Natural killer cell (primary cell): Measurements from ENCODE around the gene OSTM1. TPM values are rescaled to one million over a fixed set of nuclear protein-coding genes. Genes with fewer than 3 reads are reported as not detected.

ENCODE experiments used
- ATAC-seq, 3 donors: fragments of 150-1000 bp in 2 of 3; fragments of 200-7000 bp in 1 of 3; cut with Tn5 transposase; 1 replicate in 1 of 3; 2 replicates in 2 of 3; pipeline ENCODE4 v1.10.0; 2021; ENCODE audit warnings: mild to moderate bottlenecking in 2 of 3, moderate library complexity in 2 of 3
- DNase-seq, 2 donors: peaks; one replicate each; pipeline versions ENCODE4 v3.0.0 to v3.0.0-alpha.2; 2013 to 2021; ENCODE audit warnings: mixed read lengths in 1 of 2
- H3K27ac ChIP-seq: one replicate; pipeline ENCODE4 v1.5.1; 2013; ENCODE audit warnings: mild to moderate bottlenecking, low read length
- H3K27me3 ChIP-seq: one replicate; pipeline ENCODE4 v1.6.1; 2013; ENCODE audit warnings: low read length; ENCODE audit not compliant: control insufficient read depth, insufficient read depth
- H3K36me3 ChIP-seq: one replicate; pipeline ENCODE4 v1.6.1; 2013; ENCODE audit warnings: low read length; ENCODE audit not compliant: control insufficient read depth, insufficient read depth
- H3K4me1 ChIP-seq: one replicate; pipeline ENCODE4 v1.6.1; 2013; ENCODE audit warnings: low read length; ENCODE audit not compliant: control insufficient read depth, insufficient read depth
- H3K4me3 ChIP-seq: one replicate; pipeline ENCODE4 v1.5.1; 2013; ENCODE audit warnings: low read length
- H3K9me3 ChIP-seq: one replicate; pipeline ENCODE4 v1.6.1; 2013; ENCODE audit warnings: low read length; ENCODE audit not compliant: control insufficient read depth, insufficient read depth
- H3K27ac Mint-ChIP-seq, 2 donors: one replicate each; pipeline ENCODE4 v1.8.0; 2022; ENCODE audit warnings: mild to moderate bottlenecking in 2 of 2, mixed read lengths in 2 of 2, moderate library complexity in 1 of 2
- H3K27me3 Mint-ChIP-seq, 2 donors: one replicate each; pipeline ENCODE4 v1.8.0; 2022; ENCODE audit warnings: low read depth in 2 of 2, mixed read lengths in 2 of 2
- H3K36me3 Mint-ChIP-seq: one replicate; pipeline ENCODE4 v1.8.0; 2022; ENCODE audit warnings: mixed read lengths
- H3K4me1 Mint-ChIP-seq, 2 donors: one replicate each; pipeline ENCODE4 v1.8.0; 2022; ENCODE audit warnings: mixed read lengths in 2 of 2
- H3K4me3 Mint-ChIP-seq: one replicate; pipeline ENCODE4 v1.8.0; 2022; ENCODE audit warnings: mild to moderate bottlenecking, moderate library complexity, mixed read lengths
- H3K9me3 Mint-ChIP-seq, 2 donors: one replicate each; pipeline ENCODE4 v1.8.0; 2022; ENCODE audit warnings: mixed read lengths in 2 of 2
- WGBS: methylation state at CpG from one replicate; pipeline ENCODE4 v1.1.7; 2013; ENCODE audit warnings: missing lambda C conversion rate; ENCODE audit not compliant: insufficient coverage; 5-methylcytosine and 5-hydroxymethylcytosine counted together
- intact Hi-C: fragments of 100-400 bp; cut with micrococcal nuclease; formaldehyde crosslinking; loops from one replicate; pipeline ENCODE4 v1.14.2; 2022
- total RNA-seq, 4 donors: library from RNA; stranded (reverse); fragments of 120-200 nt in 1 of 4; gene quantifications; one replicate each; pipeline versions ENCODE4 v1.2.3 to v1.2.4, GENCODE V29; 2013 to 2022
- TF ChIP-seq, protein P1 (sequence below): fragments of 200-600 bp; IDR thresholded peaks from one replicate; pipeline ENCODE4 v1.8.0; 2022; ENCODE audit warnings: antibody characterized with exemption

Gene OSTM1
- total RNA-seq, 3 donors from 2014 or later (not counting 1 experiment from before 2014, with no cell fraction given) = 39.2 to 56.9 (median 49.1) TPM

DNA sequence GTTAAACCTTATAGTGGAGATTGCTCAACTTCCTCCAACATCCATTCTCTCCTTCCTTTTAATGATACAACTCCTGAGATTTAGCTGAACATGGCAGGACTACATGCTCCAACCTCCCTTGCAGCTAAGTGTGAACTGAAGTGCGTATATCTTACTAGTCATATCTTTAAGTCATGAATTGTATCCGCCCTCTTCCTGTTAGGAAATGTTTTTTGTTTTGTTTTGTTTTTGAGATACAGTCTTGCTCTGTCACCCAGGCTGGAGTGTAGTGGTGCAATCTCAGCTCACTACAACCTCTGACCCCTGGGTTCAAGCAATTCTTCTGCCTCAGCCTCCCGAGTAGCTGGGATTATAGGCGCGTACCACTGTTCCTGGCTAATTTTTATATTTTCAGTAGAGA lies 8.8 kb upstream of the OSTM1 start:
- H3K27me3 Mint-ChIP-seq = peaks cover 31 to 41% of the 10 kb centered on the region in 2 donors
- H3K9me3 Mint-ChIP-seq = no peaks in the 10 kb centered on the region
- no peak overlapping the region for H3K27ac ChIP-seq
- H3K4me1 Mint-ChIP-seq = no peaks in the 10 kb centered on the region
- DNase-seq = no peak
- H3K4me3 Mint-ChIP-seq = no peak overlapping the region
- peaks cover 6% of the 10 kb centered on the region for H3K27me3 ChIP-seq
- no peak overlapping the region for H3K27ac Mint-ChIP-seq
- no peak for ATAC-seq
- no peaks in the 10 kb centered on the region for H3K4me1 ChIP-seq
- no peaks in the 10 kb centered on the region for H3K36me3 Mint-ChIP-seq
- TF ChIP-seq, protein P1, sequence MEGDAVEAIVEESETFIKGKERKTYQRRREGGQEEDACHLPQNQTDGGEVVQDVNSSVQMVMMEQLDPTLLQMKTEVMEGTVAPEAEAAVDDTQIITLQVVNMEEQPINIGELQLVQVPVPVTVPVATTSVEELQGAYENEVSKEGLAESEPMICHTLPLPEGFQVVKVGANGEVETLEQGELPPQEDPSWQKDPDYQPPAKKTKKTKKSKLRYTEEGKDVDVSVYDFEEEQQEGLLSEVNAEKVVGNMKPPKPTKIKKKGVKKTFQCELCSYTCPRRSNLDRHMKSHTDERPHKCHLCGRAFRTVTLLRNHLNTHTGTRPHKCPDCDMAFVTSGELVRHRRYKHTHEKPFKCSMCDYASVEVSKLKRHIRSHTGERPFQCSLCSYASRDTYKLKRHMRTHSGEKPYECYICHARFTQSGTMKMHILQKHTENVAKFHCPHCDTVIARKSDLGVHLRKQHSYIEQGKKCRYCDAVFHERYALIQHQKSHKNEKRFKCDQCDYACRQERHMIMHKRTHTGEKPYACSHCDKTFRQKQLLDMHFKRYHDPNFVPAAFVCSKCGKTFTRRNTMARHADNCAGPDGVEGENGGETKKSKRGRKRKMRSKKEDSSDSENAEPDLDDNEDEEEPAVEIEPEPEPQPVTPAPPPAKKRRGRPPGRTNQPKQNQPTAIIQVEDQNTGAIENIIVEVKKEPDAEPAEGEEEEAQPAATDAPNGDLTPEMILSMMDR = no peak
- no peak overlapping the region for H3K4me3 ChIP-seq
- H3K36me3 ChIP-seq = no peaks in the 10 kb centered on the region
- intact Hi-C loops = no loop called here
- H3K9me3 ChIP-seq = no peaks in the 10 kb centered on the region
- 88% methylated on average over 4 of the region's 5 CpGs for WGBS

DNA sequence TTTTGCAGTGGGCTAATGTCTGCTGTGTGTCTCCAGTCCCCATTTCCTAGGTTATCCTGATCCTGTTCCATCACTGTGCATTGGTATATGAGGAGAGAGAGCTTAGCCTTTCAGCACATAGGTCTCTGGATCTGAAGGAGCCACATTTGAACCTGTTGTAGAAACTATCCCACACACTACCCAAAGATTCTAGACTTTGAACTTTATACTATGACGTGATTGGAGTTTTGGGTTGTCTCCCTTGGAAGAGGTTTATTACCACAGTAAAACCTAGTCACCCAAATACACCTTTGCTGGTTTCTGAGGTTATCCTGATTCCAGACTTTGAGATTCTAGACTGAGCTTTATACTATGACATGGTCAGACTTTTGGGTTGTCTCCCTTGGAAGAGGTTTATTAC lies 8.0 kb upstream of the OSTM1 start:
- Mint-ChIP-seq H3K4me1 (no peaks in the 10 kb centered on the region), H3K27me3 (peaks cover 31 to 45% of the 10 kb centered on the region in 2 donors), H3K9me3 (no peaks in the 10 kb centered on the region), H3K4me3 (no peak overlapping the region), H3K27ac (no peak overlapping the region), H3K36me3 (no peaks in the 10 kb centered on the region)
- Histone ChIP-seq H3K27ac (no peak overlapping the region), H3K4me3 (no peak overlapping the region), H3K9me3 (no peaks in the 10 kb centered on the region), H3K27me3 (peaks cover 6% of the 10 kb centered on the region), H3K36me3 (no peaks in the 10 kb centered on the region), H3K4me1 (no peaks in the 10 kb centered on the region)
- no peak for ATAC-seq
- no CpG with 5 or more reads among the region's 1 CpG for WGBS
- TF ChIP-seq, protein P1 = no peak
- DNase-seq = no peak
- intact Hi-C loops = no loop called here

DNA sequence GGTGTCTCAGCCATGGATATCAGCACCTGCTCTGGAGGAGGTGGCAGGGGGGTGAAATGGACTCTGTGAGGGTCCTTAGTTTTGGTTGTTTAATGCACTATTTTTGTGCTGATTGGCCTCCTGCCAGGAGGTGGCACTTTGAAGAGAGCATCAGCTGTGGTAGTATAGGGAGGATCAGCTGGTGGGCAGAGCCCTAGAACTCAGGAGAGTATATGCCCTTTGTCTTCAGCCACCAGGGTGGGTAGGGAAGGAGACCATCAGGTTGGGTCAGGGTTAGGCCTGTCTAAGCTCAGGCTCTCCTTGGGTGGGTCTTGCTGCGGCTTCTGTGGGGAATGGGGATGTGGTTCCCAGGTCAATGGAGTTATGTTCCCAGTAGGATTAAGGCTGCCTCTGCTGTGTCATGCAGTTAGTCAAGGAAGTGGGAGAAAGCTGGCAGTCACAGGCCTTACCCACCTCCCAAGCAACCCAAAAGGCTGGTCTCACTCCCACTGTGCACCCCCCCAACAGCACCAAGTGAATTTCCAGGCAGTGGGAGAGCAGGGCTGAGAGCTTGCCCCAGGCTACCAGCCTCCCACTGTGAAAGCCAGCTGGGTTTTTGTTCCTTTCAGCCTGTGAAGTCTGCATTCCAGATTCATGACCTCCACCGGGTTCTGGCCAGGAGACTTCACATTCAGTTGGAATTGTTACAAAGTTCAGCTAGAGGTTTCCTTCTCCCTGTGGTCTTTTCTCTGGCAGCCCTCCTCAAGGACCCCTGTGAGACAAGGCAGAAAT lies 5.7 kb upstream of the OSTM1 start:
- no peaks in the 10 kb centered on the region for H3K9me3 Mint-ChIP-seq
- no peak overlapping the region for H3K4me3 Mint-ChIP-seq
- Histone ChIP-seq H3K36me3 (no peaks in the 10 kb centered on the region), H3K4me3 (no peak overlapping the region), H3K9me3 (no peaks in the 10 kb centered on the region), H3K4me1 (peaks cover 5% of the 10 kb centered on the region), H3K27ac (no peak overlapping the region), H3K27me3 (no peaks in the 10 kb centered on the region)
- peaks cover 22 to 32% of the 10 kb centered on the region in 2 donors for H3K27me3 Mint-ChIP-seq
- no peak for ATAC-seq
- H3K27ac Mint-ChIP-seq = no peak overlapping the region
- no peaks in the 10 kb centered on the region for H3K4me1 Mint-ChIP-seq
- 97% methylated on average over 2 of the region's 2 CpGs for WGBS
- H3K36me3 Mint-ChIP-seq = no peaks in the 10 kb centered on the region
- TF ChIP-seq, protein P1 = no peak
- no peak for DNase-seq
- intact Hi-C loops = no loop called here

DNA sequence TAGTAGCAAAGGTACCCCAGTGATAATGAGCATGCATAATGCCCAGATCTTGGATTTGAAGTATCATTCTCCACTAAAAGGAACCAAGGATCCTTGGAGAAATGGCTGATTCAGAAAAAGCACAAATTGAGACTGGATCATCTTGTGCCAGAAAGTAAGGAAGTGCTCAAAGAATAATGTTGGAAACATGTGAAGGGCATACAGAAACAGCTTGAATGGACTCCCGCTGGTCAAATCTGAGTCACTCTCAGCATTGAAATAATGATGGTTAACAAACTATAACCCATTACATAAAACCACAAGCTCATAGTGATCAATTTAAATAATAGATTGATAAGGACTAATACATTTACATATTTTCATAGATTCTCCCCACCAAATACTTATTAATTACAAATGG lies 3.6 kb upstream of the OSTM1 start:
- H3K4me1 Mint-ChIP-seq = peaks cover 8 to 10% of the 10 kb centered on the region in 2 donors
- intact Hi-C loops = no loop called here
- no peaks in the 10 kb centered on the region for H3K9me3 Mint-ChIP-seq
- H3K4me3 ChIP-seq = no peak overlapping the region
- H3K27ac ChIP-seq = no peak overlapping the region
- H3K4me1 ChIP-seq = peaks cover 19% of the 10 kb centered on the region
- peaks cover 16 to 29% of the 10 kb centered on the region in 2 donors for H3K27me3 Mint-ChIP-seq
- H3K4me3 Mint-ChIP-seq = no peak overlapping the region
- TF ChIP-seq, protein P1 = no peak
- WGBS = no CpG with 5 or more reads among the region's 1 CpG
- H3K27me3 ChIP-seq = no peaks in the 10 kb centered on the region
- DNase-seq (no peak), ATAC-seq (no peak)
- H3K36me3 ChIP-seq = no peaks in the 10 kb centered on the region
- no peaks in the 10 kb centered on the region for H3K36me3 Mint-ChIP-seq
- no peaks in the 10 kb centered on the region for H3K9me3 ChIP-seq
- no peak overlapping the region for H3K27ac Mint-ChIP-seq
